H9 (cell line): Measurements from ENCODE around the gene TCF15. TPM values are rescaled to one million over a fixed set of nuclear protein-coding genes. Genes with fewer than 3 reads are reported as not detected.

Experiments used
- DNase-seq: peaks from one replicate; pipeline ENCODE4 v3.0.0-alpha.2; 2017
- H2AFZ ChIP-seq: one replicate; pipeline ENCODE4 v1.6.1; 2013; ENCODE audit warnings: mild to moderate bottlenecking, low read length, control low read depth, moderate library complexity
- H2AK5ac ChIP-seq: 2 replicates; pipeline ENCODE4 v1.6.1; 2013; ENCODE audit warnings: low read length, control low read depth, mixed read lengths; ENCODE audit not compliant: insufficient read length
- H2BK120ac ChIP-seq: one replicate; pipeline ENCODE4 v1.6.1; 2013; ENCODE audit warnings: low read depth, mild to moderate bottlenecking, low read length, control low read depth, inconsistent platforms; ENCODE audit not compliant: poor library complexity, severe bottlenecking
- H2BK12ac ChIP-seq: 2 replicates; pipeline ENCODE4 v1.6.1; 2013; ENCODE audit warnings: low read length, control low read depth, mixed read lengths, low read depth; ENCODE audit not compliant: insufficient read length
- H2BK15ac ChIP-seq: 2 replicates; pipeline ENCODE4 v1.6.1; 2013; ENCODE audit warnings: low read depth, low read length, control low read depth
- H2BK20ac ChIP-seq: one replicate; pipeline ENCODE4 v1.6.1; 2013; ENCODE audit warnings: low read depth, mild to moderate bottlenecking, low read length, control low read depth, inconsistent platforms; ENCODE audit not compliant: poor library complexity, severe bottlenecking
- H2BK5ac ChIP-seq: 2 replicates; pipeline ENCODE4 v1.6.1; 2013; ENCODE audit warnings: low read length, control low read depth, mixed read lengths; ENCODE audit not compliant: insufficient read length
- H3K14ac ChIP-seq: 2 replicates; pipeline ENCODE4 v1.6.1; 2013; ENCODE audit warnings: low read length, control low read depth; ENCODE audit not compliant: insufficient read depth
- H3K18ac ChIP-seq: 2 replicates; pipeline ENCODE4 v1.6.1; 2013; ENCODE audit warnings: low read depth, mild to moderate bottlenecking, mixed read lengths, low read length, control low read depth; ENCODE audit not compliant: insufficient read length
- H3K23ac ChIP-seq: 2 replicates; pipeline ENCODE4 v1.6.1; 2013; ENCODE audit warnings: low read length, control low read depth, mixed read lengths, low read depth; ENCODE audit not compliant: insufficient read length
- H3K23me2 ChIP-seq: 2 replicates; pipeline ENCODE4 v1.6.1; 2013; ENCODE audit warnings: low read depth, mild to moderate bottlenecking, mixed read lengths, low read length, control low read depth; ENCODE audit not compliant: insufficient read length, poor library complexity, severe bottlenecking
- H3K27ac ChIP-seq: 2 replicates; pipeline ENCODE4 v1.5.1; 2013; ENCODE audit warnings: low read length, control low read depth, mixed read lengths, low read depth; ENCODE audit not compliant: insufficient read length
- H3K27me3 ChIP-seq: 2 replicates; pipeline ENCODE4 v1.6.1; 2013; ENCODE audit warnings: low read length, control low read depth, inconsistent platforms; ENCODE audit not compliant: insufficient read depth
- H3K4ac ChIP-seq: 2 replicates; pipeline ENCODE4 v1.6.1; 2013; ENCODE audit warnings: low read depth, mild to moderate bottlenecking, control low read depth, inconsistent platforms, low read length, moderate library complexity
- H3K4me1 ChIP-seq: 2 replicates; pipeline ENCODE4 v1.6.1; 2013; ENCODE audit warnings: low read length, control low read depth, inconsistent platforms; ENCODE audit not compliant: insufficient read depth
- H3K4me2 ChIP-seq: 2 replicates; pipeline ENCODE4 v1.6.1; 2013; ENCODE audit warnings: low read length, control low read depth, mixed read lengths; ENCODE audit not compliant: insufficient read length, insufficient read depth
- H3K56ac ChIP-seq: 2 replicates; pipeline ENCODE4 v1.6.1; 2013; ENCODE audit warnings: low read depth, mild to moderate bottlenecking, mixed read lengths, low read length, control low read depth; ENCODE audit not compliant: insufficient read length
- H3K79me1 ChIP-seq: 2 replicates; pipeline ENCODE4 v1.6.1; 2013; ENCODE audit warnings: low read depth, mild to moderate bottlenecking, moderate library complexity, low read length, control low read depth, inconsistent platforms; ENCODE audit not compliant: insufficient read depth, poor library complexity, severe bottlenecking
- H3K79me2 ChIP-seq: 2 replicates; pipeline ENCODE4 v1.6.1; 2013; ENCODE audit warnings: low read length, control low read depth, inconsistent platforms; ENCODE audit not compliant: insufficient read depth
- H3K9ac ChIP-seq: 2 replicates; pipeline ENCODE4 v1.6.1; 2013; ENCODE audit warnings: low read length, control low read depth, mixed read lengths; ENCODE audit not compliant: insufficient read length; ENCODE audit errors: extremely low read depth
- H3K9me3 ChIP-seq: one replicate; pipeline ENCODE4 v1.6.1; 2013; ENCODE audit warnings: low read depth, low read length, inconsistent platforms; ENCODE audit not compliant: control insufficient read depth
- H3T11ph ChIP-seq: one replicate; pipeline ENCODE4 v1.6.1; 2013; ENCODE audit warnings: mild to moderate bottlenecking, low read length, control low read depth, inconsistent platforms
- H4K20me1 ChIP-seq: one replicate; pipeline ENCODE4 v1.6.1; 2013; ENCODE audit not compliant: control insufficient read depth, insufficient read length, insufficient read depth
- H4K5ac ChIP-seq: 2 replicates; pipeline ENCODE4 v1.6.1; 2013; ENCODE audit warnings: low read depth, mild to moderate bottlenecking, mixed read lengths, low read length, control low read depth; ENCODE audit not compliant: insufficient read length
- H4K8ac ChIP-seq: replicated peaks from 2 replicates; pipeline ENCODE4 v1.6.1; 2013; ENCODE audit warnings: low read length, control low read depth, mixed read lengths, low read depth; ENCODE audit not compliant: insufficient read length
- H4K91ac ChIP-seq: 2 replicates; pipeline ENCODE4 v1.6.1; 2013; ENCODE audit warnings: low read depth, mild to moderate bottlenecking, moderate library complexity, mixed read lengths, low read length, control low read depth; ENCODE audit not compliant: insufficient read length
- H3K27ac Mint-ChIP-seq, 3 experiments: 2 replicates in 2 of 3; 3 replicates in 1 of 3; pipeline ENCODE4 v1.8.0; 2020 to 2021; ENCODE audit warnings: mixed read lengths in 3 of 3, mild to moderate bottlenecking in 1 of 3, moderate library complexity in 1 of 3
- H3K27me3 Mint-ChIP-seq: 2 replicates; pipeline ENCODE4 v1.8.0; 2021; ENCODE audit warnings: low read depth, mild to moderate bottlenecking, moderate library complexity, mixed read lengths
- H3K36me3 Mint-ChIP-seq, 3 experiments: 2 replicates in 2 of 3; 3 replicates in 1 of 3; pipeline ENCODE4 v1.8.0; 2020 to 2021; ENCODE audit warnings: low read depth in 3 of 3, mixed read lengths in 3 of 3; ENCODE audit not compliant: insufficient read depth in 1 of 3
- H3K4me1 Mint-ChIP-seq, 2 experiments: 2 replicates each; pipeline ENCODE4 v1.8.0; 2020; ENCODE audit warnings: mixed read lengths in 2 of 2
- H3K4me3 Mint-ChIP-seq, 2 experiments: 2 replicates in 1 of 2; 3 replicates in 1 of 2; pipeline ENCODE4 v1.8.0; 2020 to 2021; ENCODE audit warnings: mild to moderate bottlenecking in 2 of 2, mixed read lengths in 2 of 2, moderate library complexity in 1 of 2
- H3K9me3 Mint-ChIP-seq, 2 experiments: 2 replicates in 1 of 2; 3 replicates in 1 of 2; pipeline ENCODE4 v1.8.0; 2020; ENCODE audit warnings: mild to moderate bottlenecking in 2 of 2, mixed read lengths in 2 of 2, moderate library complexity in 1 of 2
- CTCF ChIP-seq: fragments of 200-600 bp; sonication (generic); conservative IDR thresholded peaks from 3 replicates; pipeline ENCODE4 v1.8.0; 2021; ENCODE audit warnings: antibody characterized with exemption, mild to moderate bottlenecking
- WGBS: extraction: QIAGEN DNeasy Blood & Tissue Kit; methylation state at CpG from one replicate; pipeline ENCODE4 v1.1.7; 2013; ENCODE audit warnings: missing lambda C conversion rate, low lambda C conversion rate, mixed read lengths; ENCODE audit not compliant: insufficient read length; ENCODE audit errors: extremely low coverage; 5-methylcytosine and 5-hydroxymethylcytosine counted together
- total RNA-seq: library from RNA; stranded (reverse); gene quantifications from 2 replicates; pipeline ENCODE4 v1.2.1, GENCODE V29; 2021

Gene TCF15
- total RNA-seq, 1 experiment from 2014 or later, result 2.0 TPM

- no peak overlapping the region for H3K27ac Mint-ChIP-seq
These were observed 6.9 kb downstream of the TCF15 start for GRCh38 chr20:603116-603640.

More at GRCh38 chr20:603116-603640, 6.9 kb downstream of the TCF15 start:
- Histone ChIP-seq H3K27ac (no peak overlapping the region), H3K9ac (no peak overlapping the region), H2BK120ac (no peak overlapping the region), H3K56ac (no peak overlapping the region), H3K23ac (no peak overlapping the region), H2BK20ac (no peak overlapping the region), H2AFZ (no peak overlapping the region), H2AK5ac (no peak overlapping the region), H4K8ac (no peak overlapping the region), H2BK12ac (no peak overlapping the region), H3K79me2 (no peaks in the 10 kb centered on the region), H3K27me3 (no peaks in the 10 kb centered on the region), H3K9me3 (no peaks in the 10 kb centered on the region), H4K5ac (no peak overlapping the region), H2BK5ac (no peak overlapping the region), H3K23me2 (no peaks in the 10 kb centered on the region), H3K79me1 (no peaks in the 10 kb centered on the region), H3K4me1 (no peaks in the 10 kb centered on the region), H2BK15ac (no peak overlapping the region), H3K4ac (no peak overlapping the region), H3K14ac (no peak overlapping the region), H4K20me1 (no peaks in the 10 kb centered on the region), H3T11ph (no peak overlapping the region), H4K91ac (no peak overlapping the region), H3K18ac (no peak overlapping the region), H3K4me2 (no peak overlapping the region)
- no peak for DNase-seq
- H3K4me3 Mint-ChIP-seq, result no peak overlapping the region
- H3K27me3 Mint-ChIP-seq, result peaks cover 6% of the 10 kb centered on the region
- H3K4me1 Mint-ChIP-seq, result peaks cover 0 to 6% of the 10 kb centered on the region in 2 experiments
- H3K9me3 Mint-ChIP-seq, result no peaks in the 10 kb centered on the region
- WGBS, result no CpG with 5 or more reads among the region's 8 CpGs
- TF ChIP-seq CTCF, result no peak
- H3K36me3 Mint-ChIP-seq, result peaks cover 0 to 5% (median 2%) of the 10 kb centered on the region in 3 experiments; a peak in 3 of 7 replicates
